RPMI8226 (cell line): ENCODE measurements around the gene PRDM8.

ENCODE experiments used
- DNase-seq: peaks from one replicate; pipeline ENCODE4 v3.0.0-alpha.2; 2015

PRDM8 gene

GRCh38 chr4:80184053-80184824, 13.1 kb upstream of the PRDM8 start:
- DNase-seq = peak; percentile 69

- no peak for DNase-seq
Measured at GRCh38 chr4:80184825-80185756, 12.2 kb upstream of the PRDM8 start.

GRCh38 chr4:80185787-80186548, 11.3 kb upstream of the PRDM8 start:
- DNase-seq = no peak

GRCh38 chr4:80186676-80187075, 10.6 kb upstream of the PRDM8 start:
- no peak for DNase-seq

GRCh38 chr4:80187677-80188076, 9.6 kb upstream of the PRDM8 start:
- no peak for DNase-seq

GRCh38 chr4:80188457-80188800, 8.9 kb upstream of the PRDM8 start:
- DNase-seq = no peak

- DNase-seq = no peak
Measured at GRCh38 chr4:80188801-80189458, 8.4 kb upstream of the PRDM8 start.

- DNase-seq = no peak
Measured at GRCh38 chr4:80189581-80189955, 7.7 kb upstream of the PRDM8 start.

- DNase-seq = no peak
Measured at GRCh38 chr4:80189956-80190677, 7.2 kb upstream of the PRDM8 start.

GRCh38 chr4:80192252-80192866, 4.9 kb upstream of the PRDM8 start:
- no peak for DNase-seq

GRCh38 chr4:80192937-80193336, 4.4 kb upstream of the PRDM8 start:
- no peak for DNase-seq

GRCh38 chr4:80195441-80196140, 1.7 kb upstream of the PRDM8 start:
- no peak for DNase-seq

GRCh38 chr4:80196259-80196921, 913 bp upstream of the PRDM8 start:
- no peak for DNase-seq

GRCh38 chr4:80197601-80198440, 518 bp downstream of the PRDM8 start:
- no peak for DNase-seq

- DNase-seq = no peak
Measured at GRCh38 chr4:80198441-80198837, 1.1 kb downstream of the PRDM8 start.

GRCh38 chr4:80199004-80199560, 1.8 kb downstream of the PRDM8 start:
- no peak for DNase-seq

GRCh38 chr4:80199947-80200346, 2.6 kb downstream of the PRDM8 start:
- no peak for DNase-seq

- DNase-seq = peak; percentile 14
Measured at GRCh38 chr4:80201252-80202151, 4.2 kb downstream of the PRDM8 start.
